Left ventricle myocardium inferior (tissue), 1 donor: ENCODE measurements around the gene KCNC3. TPM values are rescaled to one million over a fixed set of nuclear protein-coding genes. Genes with fewer than 3 reads are reported as not detected.

Source experiments
- DNase-seq: peaks from one replicate; pipeline ENCODE4 v3.0.0-alpha.2; 2020
- H3K27ac ChIP-seq: fragments of 200-600 bp; replicated peaks from 2 replicates; pipeline ENCODE4 v1.8.0; 2021
- H3K27me3 ChIP-seq: fragments of 200-600 bp; 2 replicates; pipeline ENCODE4 v1.8.0; 2021; ENCODE audit warnings: low read depth
- H3K36me3 ChIP-seq: fragments of 200-600 bp; 2 replicates; pipeline ENCODE4 v1.8.0; 2021
- H3K4me1 ChIP-seq: fragments of 200-600 bp; 2 replicates; pipeline ENCODE4 v1.8.0; 2021
- H3K4me3 ChIP-seq: fragments of 200-600 bp; 2 replicates; pipeline ENCODE4 v1.8.0; 2021; ENCODE audit warnings: mild to moderate bottlenecking, moderate library complexity
- H3K9me3 ChIP-seq: fragments of 200-600 bp; replicated peaks from 2 replicates; pipeline ENCODE4 v1.8.0; 2021
- CTCF ChIP-seq: fragments of 200-600 bp; IDR thresholded peaks from 2 replicates; pipeline ENCODE4 v1.8.0; 2021; ENCODE audit warnings: antibody characterized with exemption, mild to moderate bottlenecking, borderline replicate concordance
- intact Hi-C: fragments of 100-400 bp; cut with micrococcal nuclease; formaldehyde crosslinking; loops from one replicate; pipeline ENCODE4 v1.11.0; 2022
- total RNA-seq: library from RNA; stranded (reverse); fragmentation: NEBNext Ultra II Directional; extraction: Animal tissue kit (Norgen Biotek cat#: 25700); gene quantifications from one replicate; pipeline ENCODE4 v1.2.1, GENCODE V29; 2021
- donor health status: DM: no; HTN: yes; CAD: no; lungs with severe emphysema.

The KCNC3 gene
- total RNA-seq, 1 donor from 2014 or later: 2.6 TPM

- no peaks in the 10 kb centered on the region for H3K9me3 ChIP-seq
- peaks cover 85% of the 10 kb centered on the region for H3K27me3 ChIP-seq
- peak overlapping the region; percentile 36 for H3K4me3 ChIP-seq
- intact Hi-C loops: no loop called here
- H3K27ac ChIP-seq: no peak overlapping the region
- no peak for TF ChIP-seq CTCF
- H3K4me1 ChIP-seq: peaks cover 9% of the 10 kb centered on the region
- H3K36me3 ChIP-seq: no peaks in the 10 kb centered on the region
- DNase-seq: no peak
These were observed 16.0 kb downstream of the KCNC3 start for GRCh38 chr19:50312967-50313811.

- TF ChIP-seq CTCF: no peak
- H3K27me3 ChIP-seq: peaks cover 73% of the 10 kb centered on the region
- peaks cover 11% of the 10 kb centered on the region for H3K9me3 ChIP-seq
- no peak overlapping the region for H3K27ac ChIP-seq
- H3K36me3 ChIP-seq: peaks cover 9% of the 10 kb centered on the region
- H3K4me3 ChIP-seq: peak overlapping the region; percentile 36
- DNase-seq: no peak
- intact Hi-C loops: no loop called here
- H3K4me1 ChIP-seq: peaks cover 9% of the 10 kb centered on the region
These were observed 17.2 kb downstream of the KCNC3 start for GRCh38 chr19:50311723-50312635.

- Histone ChIP-seq H3K9me3 (peaks cover 11% of the 10 kb centered on the region), H3K36me3 (peaks cover 12% of the 10 kb centered on the region), H3K27me3 (peaks cover 62% of the 10 kb centered on the region), H3K4me1 (peaks cover 9% of the 10 kb centered on the region), H3K27ac (no peak overlapping the region), H3K4me3 (no peak overlapping the region)
- intact Hi-C loops: no loop called here
- no peak for DNase-seq
- TF ChIP-seq CTCF: no peak
These were observed 18.3 kb downstream of the KCNC3 start for GRCh38 chr19:50310759-50311465.

- Histone ChIP-seq H3K27me3 (peaks cover 49% of the 10 kb centered on the region), H3K36me3 (peaks cover 12% of the 10 kb centered on the region), H3K9me3 (peaks cover 11% of the 10 kb centered on the region), H3K4me1 (peaks cover 9% of the 10 kb centered on the region), H3K27ac (no peak overlapping the region), H3K4me3 (no peak overlapping the region)
- intact Hi-C loops: no loop called here
- TF ChIP-seq CTCF: no peak
- no peak for DNase-seq
These were observed 19.6 kb downstream of the KCNC3 start for GRCh38 chr19:50309396-50310125.
